Epithelial cell of proximal tubule (primary cell): ENCODE measurements around the gene ACOT13. TPM values are rescaled to one million over a fixed set of nuclear protein-coding genes. Genes with fewer than 3 reads are reported as not detected.
"Not testable (repeated sequence)": the region's sequence is repeated elsewhere in the genome, so short reads cannot be mapped to it uniquely, and the experiment has no call there.

Experiments
- DNase-seq: peaks from one replicate; pipeline ENCODE4 v3.0.0-alpha.2; 2011; ENCODE audit warnings: low read depth
- H3K4me3 ChIP-seq: 2 replicates; pipeline ENCODE4 v1.5.1; 2011; ENCODE audit warnings: low read depth, mild to moderate bottlenecking, low read length
- CTCF ChIP-seq: conservative IDR thresholded peaks from 2 replicates; pipeline ENCODE4 v1.5.1; 2012; ENCODE audit warnings: low read depth, mild to moderate bottlenecking, low read length
- total RNA-seq: library from RNA; depleted of rRNA; stranded (reverse); fragments of >200 nt; gene quantifications from 2 replicates; pipeline ENCODE4 v1.2.3, GENCODE V29; 2015

ACOT13 gene
- total RNA-seq, 1 donor from 2014 or later, result 8.5 TPM

- peak within 1 kb of the TSS; percentile 80 for H3K4me3 ChIP-seq
- no peak for DNase-seq
- TF ChIP-seq CTCF, result no peak
Observed at GRCh38 chr6:24719125-24719971, 52.5 kb downstream of the ACOT13 start, which contains the start of gene C6orf62. C6orf62 (minus strand) TSS chr6:24719154; CDS start chr6:24718668, 486 bp downstream.

DNA sequence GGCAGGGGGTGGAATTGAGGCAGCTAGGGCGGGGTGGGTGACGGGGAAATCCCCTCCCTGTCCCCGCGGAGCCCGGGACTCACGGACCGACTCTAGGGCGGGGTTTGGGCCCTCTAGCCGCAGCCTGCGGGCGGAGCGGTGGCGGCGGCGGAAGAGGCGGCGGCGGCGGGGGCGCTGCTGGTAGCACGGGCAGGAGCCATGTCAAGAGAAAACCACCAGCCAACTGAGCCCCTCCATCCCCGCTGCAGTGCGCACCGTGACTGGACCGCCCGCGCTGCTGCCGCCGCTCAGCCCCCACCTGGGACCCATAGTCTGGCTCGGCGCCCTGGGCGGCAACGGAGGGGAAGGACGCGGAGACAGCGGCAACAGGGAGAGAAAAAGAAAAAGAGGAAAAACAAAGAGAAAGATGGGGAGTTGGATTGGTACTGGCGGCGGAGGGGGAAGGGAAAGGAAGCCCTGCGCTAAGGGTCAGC, 53.3 kb downstream of the ACOT13 start:
- H3K4me3 ChIP-seq, result peak overlapping the region; percentile 80
- no peak for TF ChIP-seq CTCF
- no peak for DNase-seq

DNA sequence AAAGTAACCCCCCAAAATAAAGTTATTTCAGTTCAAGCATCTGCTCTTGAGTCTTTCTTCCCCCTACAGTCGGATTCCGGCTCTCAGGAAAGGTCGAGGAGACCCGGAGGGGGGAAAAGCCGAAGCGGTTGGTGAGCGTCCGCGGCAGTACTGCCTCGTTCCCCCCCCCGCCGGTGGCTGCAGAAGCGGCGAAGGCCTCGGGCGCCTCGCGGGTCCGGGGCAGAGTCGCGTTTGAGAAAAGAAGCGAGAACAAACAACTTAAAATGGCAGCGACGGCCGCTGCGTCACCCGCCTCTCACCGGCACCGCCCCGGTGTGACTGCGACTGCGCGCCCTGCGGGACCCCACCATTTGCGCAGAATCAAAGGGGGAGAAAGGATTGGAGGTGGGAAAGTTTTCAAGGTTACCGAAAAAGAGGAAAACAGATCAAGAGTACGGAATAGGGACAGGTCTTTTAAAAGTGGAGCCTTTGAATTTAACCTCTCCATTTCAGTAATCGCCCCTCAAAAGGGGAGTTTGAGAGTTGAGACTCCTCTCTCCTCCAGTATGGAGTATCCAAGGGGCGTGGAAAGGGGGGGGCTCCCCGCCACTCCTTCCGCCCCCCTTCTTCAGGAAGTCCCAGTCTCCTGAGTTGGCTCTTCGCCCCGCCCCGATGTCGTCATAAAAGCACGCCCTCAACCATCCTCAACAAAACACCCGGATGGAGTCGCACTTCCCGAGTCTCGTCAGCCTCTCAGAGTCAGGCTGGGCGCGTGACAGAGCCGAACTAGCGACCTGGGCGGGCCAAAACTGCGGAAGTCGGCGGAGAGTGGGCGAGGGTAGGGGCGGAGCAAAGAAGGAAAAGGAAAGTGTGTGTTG, 54.0 kb downstream of the ACOT13 start:
- DNase-seq, result peak; percentile 96
- no peak for TF ChIP-seq CTCF
- H3K4me3 ChIP-seq, result peak overlapping the region; percentile 80

DNA sequence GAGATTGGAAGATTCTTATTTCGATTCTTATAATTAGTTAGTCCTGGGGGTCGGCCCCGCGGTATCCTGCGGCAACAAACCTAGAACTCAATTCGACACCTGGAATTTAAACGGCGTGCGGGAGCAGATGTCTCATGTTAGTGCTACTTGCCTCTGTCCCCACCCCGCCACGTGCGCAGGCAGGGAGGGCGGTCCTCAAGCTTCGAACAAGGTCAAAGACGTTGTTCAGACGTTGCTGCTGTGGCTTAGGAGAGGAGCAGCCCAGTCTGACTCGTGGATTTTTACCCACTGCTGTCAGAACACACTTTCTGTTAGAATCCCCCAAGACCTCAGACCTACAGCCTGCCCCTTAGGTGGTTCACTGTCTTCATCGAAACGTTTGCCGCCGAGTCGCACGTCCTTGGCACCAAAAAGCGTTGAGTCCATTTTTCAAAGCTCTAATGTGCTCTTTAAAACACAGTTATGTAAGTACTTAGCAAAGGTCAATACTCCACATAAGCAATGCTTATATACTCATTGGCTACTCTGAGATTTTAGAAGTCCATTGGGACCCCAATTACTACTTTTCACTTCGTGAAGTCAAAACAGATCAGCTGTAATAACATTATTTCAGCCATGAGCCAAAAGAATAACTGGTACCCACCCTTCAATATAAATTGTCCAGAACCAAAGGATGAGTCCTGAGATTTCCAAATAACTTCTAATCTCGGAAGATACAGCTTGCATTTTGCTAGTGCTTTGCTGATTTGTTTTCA, 54.8 kb downstream of the ACOT13 start:
- TF ChIP-seq CTCF, result no peak

DNA sequence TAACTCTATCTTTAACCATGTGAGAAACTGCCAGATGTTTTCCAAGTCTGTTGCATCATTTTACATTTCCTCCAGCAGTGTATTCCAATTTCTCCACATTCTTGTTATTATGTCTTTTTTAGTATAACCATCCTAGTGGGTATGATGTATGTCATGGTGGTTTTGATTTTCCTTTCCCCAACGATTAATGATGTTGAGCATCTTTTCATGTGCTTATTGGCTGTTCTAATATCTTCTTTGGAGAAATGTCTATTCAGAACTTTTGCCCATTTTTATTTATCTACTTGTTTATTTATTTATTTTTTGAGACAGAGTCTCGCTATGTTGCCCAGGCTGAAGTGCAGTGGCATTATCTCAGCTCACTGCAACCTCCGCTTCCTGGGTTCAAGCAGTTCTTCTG, 56.4 kb downstream of the ACOT13 start:
- no peak for DNase-seq
- H3K4me3 ChIP-seq, result no peak overlapping the region
- no peak for TF ChIP-seq CTCF

More for the DNA sequence above, 54.8 kb downstream of the ACOT13 start:
- H3K4me3 ChIP-seq, result peak overlapping the region; percentile 60
- DNase-seq, result no peak

- not testable (repeated sequence) for H3K4me3 ChIP-seq, DNase-seq
Observed at GRCh38 chr6:24730653-24731052, 63.8 kb downstream of the ACOT13 start.

DNA sequence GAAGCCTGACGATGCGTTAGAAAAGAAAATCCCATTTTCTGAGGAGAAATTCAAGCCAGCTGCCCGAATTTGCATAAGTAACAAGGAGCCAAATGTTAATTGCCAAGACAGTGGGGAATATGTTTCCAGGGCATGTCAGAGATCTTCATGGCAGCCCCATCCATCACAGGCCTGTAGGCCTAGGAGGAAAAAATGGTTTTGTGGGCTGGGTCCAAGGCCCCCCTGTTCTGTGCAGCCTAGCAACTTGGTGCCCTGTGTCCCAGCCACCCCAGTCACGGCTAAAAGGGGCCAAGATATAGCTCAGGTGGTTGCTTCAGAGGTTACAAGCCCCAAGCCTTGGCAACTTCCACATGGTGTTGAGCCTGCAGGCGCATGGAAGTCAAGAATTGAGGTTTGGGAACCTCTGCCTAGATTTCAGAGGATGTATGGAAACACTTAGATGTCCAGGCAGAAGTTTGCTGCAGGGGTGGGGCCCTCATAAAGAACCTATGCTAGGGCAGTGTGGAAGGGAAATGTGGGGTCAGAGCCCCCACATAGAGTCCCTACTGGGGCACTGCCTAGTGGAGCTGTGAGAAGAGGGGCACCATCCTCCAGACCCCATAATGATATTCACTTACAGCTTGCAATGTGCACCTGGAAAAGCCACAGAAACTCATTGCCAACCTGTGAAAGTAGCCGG, 64.7 kb downstream of the ACOT13 start:
- not testable (repeated sequence) for H3K4me3 ChIP-seq

More for the DNA sequence above, 64.7 kb downstream of the ACOT13 start:
- not testable (repeated sequence) for DNase-seq
